Astrocyte of the spinal cord (primary cell): ENCODE results near the gene VAMP8.

Experiments used
- DNase-seq: peaks from one replicate; pipeline ENCODE4 v3.0.0; 2011; ENCODE audit warnings: low read depth, low spot score
- H3K4me3 ChIP-seq: 2 replicates; pipeline ENCODE4 v1.5.1; 2011; ENCODE audit warnings: low read depth, mild to moderate bottlenecking, low read length, moderate library complexity
- CTCF ChIP-seq: IDR thresholded peaks from 2 replicates; pipeline ENCODE4 v1.5.1; 2012; ENCODE audit warnings: low read depth, mild to moderate bottlenecking, low read length, inconsistent platforms
- in situ Hi-C: cut with HindIII; loops from 2 replicates; pipeline ENCODE4 v1.10.0; 2017; ENCODE audit warnings: low sequenced_read_pairs

VAMP8 gene

GRCh38 chr2:85561280-85562212, 15.8 kb upstream of the VAMP8 start, which contains the start of gene GGCX:
GGCX (minus strand) TSS chr2:85561493; CDS start chr2:85561428, 65 bp downstream.
- in situ Hi-C loops = no loop called here
- TF ChIP-seq CTCF = peak; percentile 20
- peak; percentile 95 for DNase-seq
- peak within 1 kb of the TSS; percentile 90 for H3K4me3 ChIP-seq

GRCh38 chr2:85564144-85564563, 13.2 kb upstream of the VAMP8 start:
- H3K4me3 ChIP-seq = no peak overlapping the region
- in situ Hi-C loops = no loop called here
- no peak for TF ChIP-seq CTCF
- DNase-seq = no peak

DNA sequence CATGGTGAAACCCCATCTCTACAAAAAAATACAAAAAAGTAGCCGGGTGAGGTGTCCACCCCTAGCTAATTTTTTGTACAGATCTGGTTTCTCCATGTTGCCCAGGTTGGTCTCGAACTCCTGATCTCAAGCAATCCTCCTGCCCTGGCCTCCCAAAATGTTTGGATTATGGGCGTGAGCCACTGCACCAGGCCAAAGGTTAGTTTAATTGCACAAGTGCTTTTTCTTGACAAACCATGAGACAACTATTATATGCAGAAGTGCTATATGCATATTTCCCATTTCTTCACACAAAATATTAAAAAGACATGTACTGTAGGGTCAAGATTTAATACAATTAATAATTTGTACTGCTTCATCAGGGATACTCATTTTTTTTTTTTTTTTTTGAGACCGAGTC, 11.1 kb upstream of the VAMP8 start:
- no peak for DNase-seq
- in situ Hi-C loops = no loop called here
- no peak overlapping the region for H3K4me3 ChIP-seq
- TF ChIP-seq CTCF = no peak

- DNase-seq = no peak
- H3K4me3 ChIP-seq = no peak overlapping the region
- no peak for TF ChIP-seq CTCF
- in situ Hi-C loops = no loop called here
These were observed 1.6 kb upstream of the VAMP8 start for GRCh38 chr2:85575739-85576138.

DNA sequence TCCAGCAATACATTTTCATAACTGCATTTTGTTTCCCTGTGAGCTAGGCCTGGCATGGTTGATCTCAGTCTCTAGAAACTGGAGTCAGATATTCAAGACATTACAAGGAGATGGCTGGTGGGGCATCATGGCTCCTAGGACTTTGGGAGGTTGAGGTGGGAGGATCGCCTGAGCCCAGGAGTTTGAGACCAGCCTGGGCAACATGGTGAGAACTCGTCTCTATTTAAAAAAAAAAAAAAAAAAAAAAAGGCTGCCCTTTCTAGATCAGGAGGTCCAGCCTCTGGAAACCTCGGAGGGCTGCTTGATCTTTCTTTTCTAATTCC, 362 bp upstream of the VAMP8 start:
- in situ Hi-C loops = no loop called here
- H3K4me3 ChIP-seq = no peak overlapping the region
- no peak for DNase-seq
- no peak for TF ChIP-seq CTCF

DNA sequence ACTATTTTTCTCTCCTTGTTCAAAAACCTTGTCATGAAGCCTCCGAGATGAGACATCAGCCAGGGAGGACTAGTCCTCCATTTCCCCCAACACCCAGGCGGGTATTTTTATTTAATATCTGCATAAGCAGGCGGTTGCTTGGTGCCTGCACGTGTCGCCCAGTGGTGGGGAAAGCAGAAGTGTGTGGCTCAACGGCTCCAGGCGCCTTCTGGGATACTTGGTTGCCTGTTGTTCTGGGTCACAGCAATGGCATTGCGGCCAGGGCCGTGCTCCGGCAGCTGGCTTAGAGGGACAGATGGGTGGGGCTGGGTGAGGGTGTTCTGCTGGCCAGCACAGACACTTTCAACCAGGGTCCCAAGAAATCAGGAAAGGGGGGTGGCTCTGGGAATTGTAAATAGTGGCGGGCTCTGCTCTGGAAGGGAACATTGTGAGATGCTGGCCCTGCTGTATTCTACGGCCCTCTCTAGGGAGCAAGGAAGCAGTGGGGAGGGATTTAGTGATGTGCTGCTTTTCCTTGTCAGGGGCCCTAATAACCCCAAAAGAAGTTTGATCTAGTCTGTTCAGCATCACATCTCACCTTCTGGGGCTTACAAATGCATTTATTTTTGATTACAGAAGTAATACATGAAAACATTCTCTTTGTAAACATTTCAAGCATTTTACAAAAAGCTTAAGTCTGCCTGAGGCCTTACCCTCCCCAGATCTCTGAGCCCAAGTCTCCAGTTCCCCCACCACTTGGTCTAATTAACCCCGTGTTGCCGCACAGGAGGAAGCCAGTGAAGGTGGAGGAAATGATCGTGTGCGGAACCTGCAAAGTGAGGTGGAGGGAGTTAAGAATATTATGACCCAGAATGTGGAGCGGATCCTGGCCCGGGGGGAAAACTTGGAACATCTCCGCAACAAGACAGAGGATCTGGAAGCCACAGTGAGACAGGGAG, 1.1 kb downstream of the VAMP8 start:
- no peak for TF ChIP-seq CTCF
- H3K4me3 ChIP-seq = no peak overlapping the region
- in situ Hi-C loops = no loop called here
- no peak for DNase-seq
